Adipocyte (in vitro differentiated cells): Measurements from ENCODE around the gene GGT5.
"Not testable (repeated sequence)": the region's sequence is repeated elsewhere in the genome, so short reads cannot be mapped to it uniquely, and the experiment has no call there.

ENCODE experiments used
- DNase-seq: peaks from one replicate; pipeline ENCODE4 v3.0.0-alpha.2; 2015; ENCODE audit warnings: low read depth
- H3K27me3 ChIP-seq: replicated peaks from 2 replicates; pipeline ENCODE4 v1.7.0; 2013; ENCODE audit warnings: mild to moderate bottlenecking, low read length, moderate library complexity; ENCODE audit not compliant: control insufficient read depth, insufficient read depth
- H3K36me3 ChIP-seq: 2 replicates; pipeline ENCODE4 v1.7.0; 2013; ENCODE audit warnings: low read length, mild to moderate bottlenecking, moderate library complexity; ENCODE audit not compliant: control insufficient read depth, insufficient read depth, severe bottlenecking
- H3K4me1 ChIP-seq: 2 replicates; pipeline ENCODE4 v1.7.0; 2013; ENCODE audit warnings: mild to moderate bottlenecking, low read length, moderate library complexity; ENCODE audit not compliant: control insufficient read depth, insufficient read depth
- H3K4me3 ChIP-seq: 2 replicates; pipeline ENCODE4 v1.7.0; 2013; ENCODE audit warnings: mild to moderate bottlenecking, low read length, moderate library complexity
- H3K9ac ChIP-seq: 2 replicates; pipeline ENCODE4 v1.7.0; 2013; ENCODE audit warnings: mild to moderate bottlenecking, low read length, moderate library complexity
- H3K9me3 ChIP-seq: 2 replicates; pipeline ENCODE4 v1.7.0; 2013; ENCODE audit warnings: mild to moderate bottlenecking, low read length, moderate library complexity; ENCODE audit not compliant: control insufficient read depth

The GGT5 gene

DNA sequence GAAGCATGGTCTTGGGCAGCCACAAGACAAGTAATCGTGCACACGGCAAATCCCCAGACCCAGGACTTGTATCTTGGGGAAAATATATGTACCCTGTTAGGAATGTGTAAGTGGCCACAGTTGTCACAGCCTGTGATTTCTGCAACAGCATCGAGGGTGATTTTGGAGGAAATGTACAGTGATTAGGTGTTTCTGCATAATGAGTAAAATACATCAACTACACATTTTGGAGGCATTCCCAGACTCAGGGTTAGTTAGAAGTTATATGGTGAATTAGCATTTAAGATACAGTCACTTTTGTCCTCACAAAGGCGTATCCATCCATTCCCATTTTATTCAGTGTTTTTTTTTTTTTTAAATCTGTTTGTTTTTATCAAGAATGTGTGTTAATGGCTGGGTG is 35.2 kb downstream of the GGT5 start:
- Histone ChIP-seq H3K4me1 (peaks cover 34% of the 10 kb centered on the region), H3K9me3 (no peaks in the 10 kb centered on the region), H3K36me3 (no peaks in the 10 kb centered on the region), H3K9ac (peak overlapping the region; percentile 5), H3K4me3 (no peak overlapping the region), H3K27me3 (no peaks in the 10 kb centered on the region)
- DNase-seq: no peak

- Histone ChIP-seq H3K4me1 (peaks cover 34% of the 10 kb centered on the region), H3K27me3 (no peaks in the 10 kb centered on the region), H3K9ac (peak overlapping the region; percentile 5), H3K9me3 (no peaks in the 10 kb centered on the region), H3K36me3 (no peaks in the 10 kb centered on the region), H3K4me3 (no peak overlapping the region)
- peak; percentile 56 for DNase-seq
Measured at GRCh38 chr22:24209016-24209415, 35.9 kb downstream of the GGT5 start.

DNA sequence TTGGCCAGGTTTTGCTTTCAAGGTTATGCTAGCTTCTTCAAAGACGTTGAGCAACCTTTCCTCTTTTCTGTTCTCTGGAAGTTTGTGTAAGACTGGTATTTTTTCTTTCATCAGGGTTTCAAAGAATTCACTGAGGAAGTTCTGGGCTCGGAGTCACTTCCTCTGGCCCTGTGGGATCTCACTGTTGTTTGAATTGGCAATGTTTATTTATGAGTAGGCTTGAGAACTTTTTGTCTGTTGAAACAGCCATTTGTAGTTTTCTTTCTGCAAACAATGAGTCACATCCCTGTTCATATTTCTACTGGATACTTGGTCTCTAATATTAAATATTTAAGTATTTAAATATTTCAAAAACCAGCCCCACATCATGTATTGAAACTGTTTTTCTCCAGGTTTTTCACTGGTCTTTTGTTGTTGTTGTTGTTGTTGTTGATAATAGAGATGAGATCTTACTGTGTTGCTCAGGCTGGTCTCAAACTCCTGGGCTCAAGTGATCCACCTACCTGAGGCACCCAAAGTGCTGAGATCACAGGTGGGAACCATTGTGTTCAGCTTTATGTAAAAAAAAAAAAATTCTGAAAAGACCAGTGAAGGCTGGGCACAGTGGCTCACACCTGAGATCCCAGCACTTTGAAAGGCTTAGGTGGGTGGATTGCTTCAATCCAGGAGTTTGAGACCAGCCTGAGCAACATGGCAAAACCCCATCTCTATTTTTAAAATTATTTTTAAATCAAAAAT is 36.7 kb downstream of the GGT5 start:
- Histone ChIP-seq H3K9me3 (no peaks in the 10 kb centered on the region), H3K9ac (peak overlapping the region; percentile 85), H3K4me3 (peak overlapping the region; percentile 41), H3K4me1 (peaks cover 34% of the 10 kb centered on the region), H3K36me3 (no peaks in the 10 kb centered on the region), H3K27me3 (no peaks in the 10 kb centered on the region)
- peak; percentile 97 for DNase-seq

GRCh38 chr22:24207264-24208011 is 37.4 kb downstream of the GGT5 start:
- Histone ChIP-seq H3K4me3 (peak overlapping the region; percentile 29), H3K9me3 (no peaks in the 10 kb centered on the region), H3K27me3 (no peaks in the 10 kb centered on the region), H3K36me3 (no peaks in the 10 kb centered on the region), H3K9ac (peak overlapping the region; percentile 85), H3K4me1 (peaks cover 34% of the 10 kb centered on the region)
- DNase-seq: no peak

GRCh38 chr22:24206460-24207263 is 38.2 kb downstream of the GGT5 start:
- DNase-seq, H3K27me3 ChIP-seq, H3K36me3 ChIP-seq, H3K9me3 ChIP-seq, H3K4me3 ChIP-seq: not testable (repeated sequence)
- H3K4me1 ChIP-seq: peaks cover 34% of the 10 kb centered on the region
- peak overlapping the region; percentile 85 for H3K9ac ChIP-seq

GRCh38 chr22:24205438-24206195 is 39.3 kb downstream of the GGT5 start:
- Histone ChIP-seq H3K4me3 (no peak overlapping the region), H3K36me3 (no peaks in the 10 kb centered on the region), H3K27me3 (no peaks in the 10 kb centered on the region), H3K9ac (peak overlapping the region; percentile 37), H3K4me1 (peaks cover 40% of the 10 kb centered on the region), H3K9me3 (no peaks in the 10 kb centered on the region)
- DNase-seq: no peak

DNA sequence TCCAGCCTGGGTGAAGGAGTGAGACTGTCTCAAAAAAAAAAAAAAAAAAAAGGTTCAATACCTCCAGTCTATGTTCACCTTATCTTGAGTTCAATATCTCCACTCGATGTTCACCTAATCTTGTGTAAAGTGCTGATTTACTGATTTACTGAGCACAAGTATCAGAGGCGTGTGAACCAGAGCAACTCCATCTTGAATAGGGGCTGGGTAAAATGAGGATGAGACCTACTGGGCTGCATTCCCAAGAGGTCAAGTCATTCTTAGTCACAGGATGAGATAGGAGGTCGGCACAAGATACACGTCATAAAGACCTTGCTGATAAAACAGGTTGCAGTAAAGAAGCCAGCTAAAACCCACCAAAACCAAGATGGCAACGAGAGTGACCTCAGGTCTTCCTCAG is 41.0 kb downstream of the GGT5 start:
- not testable (repeated sequence) for H3K9me3 ChIP-seq, H3K9ac ChIP-seq, DNase-seq, H3K4me3 ChIP-seq, H3K36me3 ChIP-seq, H3K27me3 ChIP-seq
- H3K4me1 ChIP-seq: peaks cover 38% of the 10 kb centered on the region

DNA sequence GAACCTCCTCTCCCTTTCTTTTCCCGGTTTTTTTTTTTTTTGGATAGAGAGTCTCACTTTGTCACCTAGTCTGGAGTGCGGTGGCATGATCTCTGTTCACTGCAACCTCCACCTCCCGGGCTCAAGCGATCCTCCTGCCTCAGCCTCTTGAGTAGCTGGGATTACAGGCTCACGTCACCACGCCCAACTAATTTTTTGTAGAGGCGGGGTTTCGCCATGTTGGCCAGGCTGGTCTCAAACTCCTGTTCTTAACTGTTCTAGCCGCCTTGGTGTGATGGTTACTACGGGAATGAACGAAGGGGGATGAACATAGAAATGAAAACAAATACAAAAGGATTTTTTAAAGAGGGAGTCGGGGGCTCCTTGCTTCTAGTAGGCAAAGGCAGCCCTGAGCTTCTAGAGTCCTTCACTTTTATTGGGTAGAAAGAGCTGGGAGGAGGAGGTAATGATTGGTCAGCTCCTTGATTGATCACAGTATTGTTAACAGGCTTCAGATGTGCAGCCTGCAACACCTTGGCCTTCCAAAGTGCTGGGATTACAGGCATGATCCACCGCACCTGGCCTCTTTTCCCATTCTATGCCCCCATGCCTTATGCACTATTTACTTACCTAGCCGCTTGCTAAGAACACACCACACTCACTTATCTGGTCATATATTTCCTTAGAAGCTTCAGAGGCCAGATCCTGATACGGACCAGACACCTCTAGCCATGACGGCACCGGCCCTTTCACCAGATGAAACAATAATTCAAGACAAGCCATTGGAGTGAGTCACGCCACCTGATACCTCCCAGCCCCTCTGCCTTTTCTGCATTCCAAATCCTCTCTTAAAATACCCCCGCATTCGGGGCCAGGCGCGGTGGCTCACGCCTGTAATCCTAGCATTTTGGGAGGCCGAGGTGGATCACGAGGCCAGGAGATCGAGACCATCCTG is 42.9 kb downstream of the GGT5 start:
- H3K27me3 ChIP-seq: no peaks in the 10 kb centered on the region
- H3K36me3 ChIP-seq: no peaks in the 10 kb centered on the region
- H3K9me3 ChIP-seq: no peaks in the 10 kb centered on the region
- H3K4me3 ChIP-seq: no peak overlapping the region
- no peak for DNase-seq
- peaks cover 35% of the 10 kb centered on the region for H3K4me1 ChIP-seq
- H3K9ac ChIP-seq: no peak overlapping the region

GRCh38 chr22:24200619-24201212 is 44.2 kb downstream of the GGT5 start:
- H3K27me3 ChIP-seq: no peaks in the 10 kb centered on the region
- H3K9me3 ChIP-seq: no peaks in the 10 kb centered on the region
- H3K4me3 ChIP-seq: no peak overlapping the region
- H3K9ac ChIP-seq: no peak overlapping the region
- no peaks in the 10 kb centered on the region for H3K36me3 ChIP-seq
- peak; percentile 76 for DNase-seq
- peaks cover 37% of the 10 kb centered on the region for H3K4me1 ChIP-seq

- Histone ChIP-seq H3K4me1 (peaks cover 32% of the 10 kb centered on the region), H3K36me3 (no peaks in the 10 kb centered on the region), H3K9me3 (no peaks in the 10 kb centered on the region), H3K4me3 (no peak overlapping the region), H3K9ac (peak overlapping the region; percentile 55), H3K27me3 (no peaks in the 10 kb centered on the region)
- DNase-seq: no peak
Measured at GRCh38 chr22:24198682-24199052, 46.2 kb downstream of the GGT5 start.
